Activated effector memory CD4-positive, alpha-beta T cell treated with anti-CD3 and anti-CD28 coated beads, Interleukin-2, amount 50 U/mL, for 16 hours (primary cell): ENCODE data around the gene GTF2H4.

Experiments used
- DNase-seq: peaks from one replicate; pipeline ENCODE4 v3.0.0-alpha.2; 2020

GTF2H4 gene

DNA sequence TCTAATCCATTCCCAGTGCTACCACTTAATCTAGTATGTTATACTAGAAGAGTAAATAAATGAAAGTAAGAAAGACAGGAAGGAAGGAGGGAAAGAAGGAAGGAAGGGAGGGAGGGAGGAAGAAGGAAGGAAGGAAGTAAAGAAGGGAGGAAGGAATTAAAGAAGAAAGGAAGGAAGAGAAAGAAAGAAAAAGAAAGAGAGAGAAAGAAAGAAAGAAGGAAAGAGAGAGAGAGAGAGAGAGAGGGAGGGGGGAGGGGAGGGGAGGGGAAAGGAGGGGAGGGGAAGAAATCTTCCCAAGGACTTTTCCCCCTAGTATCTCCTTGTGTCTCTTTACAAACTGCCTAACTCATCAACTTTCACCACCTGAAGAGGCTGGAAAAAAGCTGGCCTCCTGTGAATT is 54.7 kb downstream of the GTF2H4 start:
- DNase-seq = no peak

GRCh38 chr6:30963641-30964040 is 55.6 kb downstream of the GTF2H4 start:
- DNase-seq = no peak
